HG03354 (cell line): Measurements from ENCODE around the gene TEX12.
"Not testable (repeated sequence)": the region's sequence is repeated elsewhere in the genome, so short reads cannot be mapped to it uniquely, and the experiment has no call there.

Experiments used
- ATAC-seq: cut with Tn5 transposase; IDR thresholded peaks from one replicate; pipeline ENCODE4 v1.9.1; 2021; ENCODE audit warnings: mild to moderate bottlenecking; ENCODE audit not compliant: unreplicated experiment, poor library complexity, severe bottlenecking

The TEX12 gene

GRCh38 chr11:112167145-112167544, at the start of gene TEX12:
Gene TEX12, plus strand, starts transcription at chr11:112167372. Its CDS starts 1,897 bp downstream, at chr11:112169269.
- ATAC-seq: no peak

- no peak for ATAC-seq
Observed at GRCh38 chr11:112118176-112118575, 49.0 kb upstream of the TEX12 start.

GRCh38 chr11:112121981-112122615, 45.1 kb upstream of the TEX12 start:
- ATAC-seq: no peak

GRCh38 chr11:112123129-112123528, 44.0 kb upstream of the TEX12 start:
- no peak for ATAC-seq

- ATAC-seq: no peak
Observed at GRCh38 chr11:112127056-112127455, 40.1 kb upstream of the TEX12 start.

- ATAC-seq: no peak
Observed at GRCh38 chr11:112128483-112129121, 38.6 kb upstream of the TEX12 start.

GRCh38 chr11:112129656-112130055, 37.5 kb upstream of the TEX12 start:
- ATAC-seq: no peak

- no peak for ATAC-seq
Observed at GRCh38 chr11:112132737-112133136, 34.4 kb upstream of the TEX12 start.

GRCh38 chr11:112134473-112134872, 32.7 kb upstream of the TEX12 start:
- no peak for ATAC-seq

GRCh38 chr11:112143597-112143996, 23.6 kb upstream of the TEX12 start:
- no peak for ATAC-seq

- ATAC-seq: no peak
Observed at GRCh38 chr11:112150517-112150916, 16.7 kb upstream of the TEX12 start.

GRCh38 chr11:112156153-112156955, 10.8 kb upstream of the TEX12 start:
- ATAC-seq: no peak

- ATAC-seq: peak; percentile 59
Observed at GRCh38 chr11:112156956-112157766, 10.0 kb upstream of the TEX12 start.

- ATAC-seq: no peak
Observed at GRCh38 chr11:112159098-112160065, 7.8 kb upstream of the TEX12 start.

- no peak for ATAC-seq
Observed at GRCh38 chr11:112160091-112160848, 6.9 kb upstream of the TEX12 start.

- no peak for ATAC-seq
Observed at GRCh38 chr11:112161012-112161411, 6.2 kb upstream of the TEX12 start.

GRCh38 chr11:112162200-112162599, 5.0 kb upstream of the TEX12 start:
- not testable (repeated sequence) for ATAC-seq
